ENCODE measurements around the gene PDZRN3. TPM values are rescaled to one million over a fixed set of nuclear protein-coding genes. Genes with fewer than 3 reads are reported as not detected.

Gene PDZRN3
- total RNA-seq, 1 experiment from 2014 or later = 5.9 TPM

- DNase-seq = no peak
- H3K79me2 ChIP-seq (ENCODE audit: insufficient read depth, low read length) = no peaks in the 10 kb centered on the region
- no peak for TF ChIP-seq CTCF (conservative IDR thresholded peaks at IDR 0.05)
- no peaks in the 10 kb centered on the region for H3K27me3 ChIP-seq (ENCODE audit: insufficient read depth, low read length)
- no peak overlapping the region for H2BK15ac ChIP-seq (ENCODE audit: low read depth, low read length)
- no peak overlapping the region for H3K14ac ChIP-seq (ENCODE audit: insufficient read depth, low read length)
- no peak overlapping the region for H2BK120ac ChIP-seq (ENCODE audit: low read depth, low read length, poor library complexity, severe bottlenecking)
- no peak overlapping the region for H2BK5ac ChIP-seq (ENCODE audit: insufficient read length, low read length)
- H2BK12ac ChIP-seq (ENCODE audit: insufficient read length, low read depth, low read length) = no peak overlapping the region
- H3K4me1 ChIP-seq (ENCODE audit: insufficient read depth, low read length) = no peaks in the 10 kb centered on the region; the same call in 1 of the 2 replicates
- H3K79me1 ChIP-seq (ENCODE audit: insufficient read depth, low read depth, low read length, poor library complexity, severe bottlenecking) = no peaks in the 10 kb centered on the region
- no peak overlapping the region for H3K27ac ChIP-seq (ENCODE audit: insufficient read length, low read depth, low read length)
- no peak overlapping the region for H4K5ac ChIP-seq (ENCODE audit: insufficient read length, low read depth, low read length)
- no peak overlapping the region for H3K56ac ChIP-seq (ENCODE audit: insufficient read length, low read depth, low read length)
- H4K20me1 ChIP-seq (ENCODE audit: control insufficient read depth, insufficient read depth, insufficient read length) = no peaks in the 10 kb centered on the region
- no peak overlapping the region for H2AK5ac ChIP-seq (ENCODE audit: insufficient read length, low read length)
- H3K4ac ChIP-seq (ENCODE audit: low read depth, low read length) = no peak overlapping the region
- H2BK20ac ChIP-seq (ENCODE audit: low read depth, low read length, poor library complexity, severe bottlenecking) = no peak overlapping the region
- H2AFZ ChIP-seq (ENCODE audit: low read length) = no peak overlapping the region
- no CpG with 5 or more reads among the region's 7 CpGs for WGBS (ENCODE audit: extremely low coverage, insufficient read length, low lambda C conversion rate)
- H3K23me2 ChIP-seq (ENCODE audit: insufficient read length, low read depth, low read length, poor library complexity, severe bottlenecking) = no peaks in the 10 kb centered on the region
- H3K27ac Mint-ChIP-seq = no peak overlapping the region
- no peak overlapping the region for H3T11ph ChIP-seq (ENCODE audit: low read length)
- H3K4me2 ChIP-seq (ENCODE audit: insufficient read depth, insufficient read length, low read length) = no peak overlapping the region
- H3K4me3 Mint-ChIP-seq = no peak overlapping the region
- H3K9me3 Mint-ChIP-seq = no peaks in the 10 kb centered on the region
- no peak overlapping the region for H3K23ac ChIP-seq (ENCODE audit: insufficient read length, low read depth, low read length)
- H3K36me3 Mint-ChIP-seq (ENCODE audit: insufficient read depth in 1 of 3, low read depth in 3 of 3) = no peaks in the 10 kb centered on the region
- H3K9ac ChIP-seq (ENCODE audit: extremely low read depth, insufficient read length, low read length) = no peak overlapping the region
- H4K8ac ChIP-seq (replicated peaks; ENCODE audit: insufficient read length, low read depth, low read length) = no peak overlapping the region
- H3K18ac ChIP-seq (ENCODE audit: insufficient read length, low read depth, low read length) = no peak overlapping the region
- peaks cover 54 to 58% of the 10 kb centered on the region in 2 experiments for H3K4me1 Mint-ChIP-seq
- H3K9me3 ChIP-seq (ENCODE audit: control insufficient read depth, low read depth, low read length) = no peaks in the 10 kb centered on the region
- peaks cover 47% of the 10 kb centered on the region for H3K27me3 Mint-ChIP-seq (ENCODE audit: low read depth)
- no peak overlapping the region for H4K91ac ChIP-seq (ENCODE audit: insufficient read length, low read depth, low read length)
Measured at GRCh38 chr3:73509816-73510215, 114.9 kb downstream of the PDZRN3 start.

All from H9 (cell line).